ENCODE data around the gene FAT3. TPM values are rescaled to one million over a fixed set of nuclear protein-coding genes. Genes with fewer than 3 reads are reported as not detected.

The FAT3 gene
- total RNA-seq, 2 experiments from 2014 or later, result not detected

- Histone ChIP-seq H3K4me3 (ENCODE audit: low read depth, low read length, poor library complexity, severe bottlenecking) (no peak overlapping the region), H3K4me2 (ENCODE audit: low read length) (no peak overlapping the region), H2AFZ (ENCODE audit: low read length) (no peak overlapping the region), H3K9me3 (ENCODE audit: low read length) (no peaks in the 10 kb centered on the region), H3K36me3 (ENCODE audit: insufficient read depth, low read length) (no peaks in the 10 kb centered on the region), H3K4me1 (ENCODE audit: insufficient read depth, low read length, poor library complexity, severe bottlenecking) (no peaks in the 10 kb centered on the region), H3K9me2 (ENCODE audit: insufficient read depth, low read length) (no peaks in the 10 kb centered on the region), H3K79me2 (ENCODE audit: insufficient read depth, low read depth, low read length) (no peaks in the 10 kb centered on the region), H4K20me1 (ENCODE audit: insufficient read depth, low read length) (no peaks in the 10 kb centered on the region), H3K27ac (ENCODE audit: low read depth, low read length, poor library complexity, severe bottlenecking) (no peak overlapping the region)
- no peak for DNase-seq (ENCODE audit: low spot score)
- no TSS peak for BruUV-seq (replicated peaks)
- POLR2A ChIA-PET, result interaction anchor here (0.6 kb wide), 1 partner anchor 37 kb away, joined by 4 read pairs; no protein-coding TSS in a partner anchor
- CTCF ChIA-PET (ENCODE audit: unreplicated experiment), result no interaction called here
- no peak for TF ChIP-seq EZH2phosphoT487 (IDR thresholded peaks at IDR 0.05; ENCODE audit: borderline replicate concordance, low read depth, low read length)
- no peak for TF ChIP-seq CTCF (conservative IDR thresholded peaks at IDR 0.05; ENCODE audit: low read length)
- intact Hi-C loops (cut with micrococcal nuclease; ENCODE audit: unreplicated experiment), result no loop called here
Measured at GRCh38 chr11:92198268-92198667, 26.4 kb upstream of the FAT3 start.

GRCh38 chr11:92199991-92200390 lies 24.6 kb upstream of the FAT3 start:
- Histone ChIP-seq H3K4me3 (ENCODE audit: low read depth, low read length, poor library complexity, severe bottlenecking) (no peak overlapping the region), H2AFZ (ENCODE audit: low read length) (no peak overlapping the region), H3K79me2 (ENCODE audit: insufficient read depth, low read depth, low read length) (no peaks in the 10 kb centered on the region), H3K9me3 (ENCODE audit: low read length) (no peaks in the 10 kb centered on the region), H3K27ac (ENCODE audit: low read depth, low read length, poor library complexity, severe bottlenecking) (no peak overlapping the region), H3K4me1 (ENCODE audit: insufficient read depth, low read length, poor library complexity, severe bottlenecking) (no peaks in the 10 kb centered on the region), H3K36me3 (ENCODE audit: insufficient read depth, low read length) (no peaks in the 10 kb centered on the region), H4K20me1 (ENCODE audit: insufficient read depth, low read length) (no peaks in the 10 kb centered on the region), H3K9me2 (ENCODE audit: insufficient read depth, low read length) (no peaks in the 10 kb centered on the region), H3K4me2 (ENCODE audit: low read length) (no peak overlapping the region)
- POLR2A ChIA-PET, result no interaction called here
- no peak for TF ChIP-seq EZH2phosphoT487 (IDR thresholded peaks at IDR 0.05; ENCODE audit: borderline replicate concordance, low read depth, low read length)
- no peak for TF ChIP-seq CTCF (conservative IDR thresholded peaks at IDR 0.05; ENCODE audit: low read length)
- DNase-seq (ENCODE audit: low spot score), result no peak
- intact Hi-C loops (cut with micrococcal nuclease; ENCODE audit: unreplicated experiment), result no loop called here
- CTCF ChIA-PET (ENCODE audit: unreplicated experiment), result no interaction called here
- BruUV-seq (replicated peaks), result no TSS peak

GRCh38 chr11:92204731-92205130 lies 19.9 kb upstream of the FAT3 start:
- POLR2A ChIA-PET, result no interaction called here
- CTCF ChIA-PET (ENCODE audit: unreplicated experiment), result no interaction called here
- no peak for DNase-seq (ENCODE audit: low spot score)
- no peak overlapping the region for H3K4me3 ChIP-seq (ENCODE audit: low read depth, low read length, poor library complexity, severe bottlenecking)
- no peaks in the 10 kb centered on the region for H3K36me3 ChIP-seq (ENCODE audit: insufficient read depth, low read length)
- no peak overlapping the region for H2AFZ ChIP-seq (ENCODE audit: low read length)
- H3K9me3 ChIP-seq (ENCODE audit: low read length), result no peaks in the 10 kb centered on the region
- BruUV-seq (replicated peaks), result no TSS peak
- no peaks in the 10 kb centered on the region for H3K4me1 ChIP-seq (ENCODE audit: insufficient read depth, low read length, poor library complexity, severe bottlenecking)
- no peaks in the 10 kb centered on the region for H4K20me1 ChIP-seq (ENCODE audit: insufficient read depth, low read length)
- no peak overlapping the region for H3K27ac ChIP-seq (ENCODE audit: low read depth, low read length, poor library complexity, severe bottlenecking)
- no peak overlapping the region for H3K4me2 ChIP-seq (ENCODE audit: low read length)
- intact Hi-C loops (cut with micrococcal nuclease; ENCODE audit: unreplicated experiment), result no loop called here
- no peak for TF ChIP-seq EZH2phosphoT487 (IDR thresholded peaks at IDR 0.05; ENCODE audit: borderline replicate concordance, low read depth, low read length)
- no peak for TF ChIP-seq CTCF (conservative IDR thresholded peaks at IDR 0.05; ENCODE audit: low read length)
- no peaks in the 10 kb centered on the region for H3K79me2 ChIP-seq (ENCODE audit: insufficient read depth, low read depth, low read length)
- H3K9me2 ChIP-seq (ENCODE audit: insufficient read depth, low read length), result no peaks in the 10 kb centered on the region

All from OCI-LY7 (cell line).